Gastroesophageal sphincter (tissue), 4 donors: ENCODE measurements around the gene ARV1. TPM values are rescaled to one million over a fixed set of nuclear protein-coding genes. Genes with fewer than 3 reads are reported as not detected.
"Not testable (repeated sequence)": the region's sequence is repeated elsewhere in the genome, so short reads cannot be mapped to it uniquely, and the experiment has no call there.

Experiments
- ATAC-seq: fragments of 150-250 bp; one replicate; pipeline ENCODE4 v1.9.1; 2016; ENCODE audit warnings: mild to moderate bottlenecking, moderate library complexity
- H3K27ac ChIP-seq, 4 donors: fragments of 200-600 bp; sonication (generic) in 3 of 4; 1 replicate in 3 of 4; 2 replicates in 1 of 4; pipeline ENCODE4 v1.5.1; 2016 to 2019
- H3K27me3 ChIP-seq: fragments of 200-600 bp; sonication (generic); one replicate; pipeline ENCODE4 v1.5.1; 2019
- H3K36me3 ChIP-seq, 2 donors: fragments of 200-600 bp; sonication (generic); one replicate each; pipeline ENCODE4 v1.5.1; 2019; ENCODE audit warnings: control low read depth in 1 of 2
- H3K4me1 ChIP-seq, 3 donors: fragments of 200-600 bp; sonication (generic); 1 replicate in 2 of 3; 2 replicates in 1 of 3; pipeline ENCODE4 v1.5.1; 2016 to 2019; ENCODE audit warnings: control low read depth in 2 of 3
- H3K4me3 ChIP-seq, 2 donors: fragments of 200-600 bp; sonication (generic); one replicate each; pipeline ENCODE4 v1.5.1; 2019; ENCODE audit warnings: mild to moderate bottlenecking in 1 of 2, moderate library complexity in 1 of 2
- H3K9me3 ChIP-seq, 3 donors: fragments of 200-600 bp; sonication (generic); one replicate each; pipeline ENCODE4 v1.5.1; 2017 to 2019; ENCODE audit warnings: control low read depth in 2 of 3
- CTCF ChIP-seq, 4 experiments: fragments of 200-600 bp in 2 of 4; fragments of 450-650 bp in 2 of 4; sonication (generic) in 1 of 4; IDR thresholded peaks; one replicate each; pipeline ENCODE4 v1.5.1; 2017 to 2019; ENCODE audit warnings: antibody characterized with exemption in 4 of 4, mild to moderate bottlenecking in 2 of 4, moderate library complexity in 2 of 4
- EP300 ChIP-seq: sonication (generic); formaldehyde crosslinking; IDR thresholded peaks from one replicate; pipeline ENCODE4 v1.6.1; 2017; ENCODE audit warnings: antibody characterized with exemption, mild to moderate bottlenecking
- POLR2A ChIP-seq, 2 donors: fragments of 450-650 bp; IDR thresholded peaks; one replicate each; pipeline ENCODE4 v1.6.1; 2017; ENCODE audit warnings: antibody characterized with exemption in 2 of 2, mild to moderate bottlenecking in 2 of 2, moderate library complexity in 1 of 2
- POLR2AphosphoS5 ChIP-seq: sonication (generic); formaldehyde crosslinking; IDR thresholded peaks from one replicate; pipeline ENCODE4 v1.6.1; 2017; ENCODE audit warnings: antibody characterized with exemption
- WGBS, 2 donors: methylation state at CpG; one replicate each; pipeline ENCODE4 v1.1.5; 2018; ENCODE audit warnings: low coverage in 1 of 2; 5-methylcytosine and 5-hydroxymethylcytosine counted together
- total RNA-seq, 4 donors: library from RNA; depleted of rRNA; stranded (reverse); fragments of >200 nt; gene quantifications; one replicate each; pipeline ENCODE4 v1.1.0, GENCODE V29; 2016

Gene ARV1
- total RNA-seq, 4 donors from 2014 or later, result 10.5 to 37.4 (median 20.5) TPM

GRCh38 chr1:231027971-231028370 is 49.1 kb downstream of the ARV1 start:
- whole genome bisulfite sequencing, 2 donors, result 89% methylated on average over 5 of the region's 10 CpGs; no CpG with 5 or more reads in 1 of the 2 donors
- Histone ChIP-seq H3K27ac (no peak overlapping the region), H3K4me1 (no peaks in the 10 kb centered on the region), H3K9me3 (no peaks in the 10 kb centered on the region), H3K36me3 (no peaks in the 10 kb centered on the region), H3K27me3 (peaks cover 8% of the 10 kb centered on the region), H3K4me3 (no peak overlapping the region)
- no peak for ATAC-seq
- no peak for TF ChIP-seq EP300
- no peak for TF ChIP-seq POLR2A (IDR thresholded peaks at IDR 0.05)
- no peak for TF ChIP-seq POLR2AphosphoS5
- no peak for TF ChIP-seq CTCF (IDR thresholded peaks at IDR 0.05)

DNA sequence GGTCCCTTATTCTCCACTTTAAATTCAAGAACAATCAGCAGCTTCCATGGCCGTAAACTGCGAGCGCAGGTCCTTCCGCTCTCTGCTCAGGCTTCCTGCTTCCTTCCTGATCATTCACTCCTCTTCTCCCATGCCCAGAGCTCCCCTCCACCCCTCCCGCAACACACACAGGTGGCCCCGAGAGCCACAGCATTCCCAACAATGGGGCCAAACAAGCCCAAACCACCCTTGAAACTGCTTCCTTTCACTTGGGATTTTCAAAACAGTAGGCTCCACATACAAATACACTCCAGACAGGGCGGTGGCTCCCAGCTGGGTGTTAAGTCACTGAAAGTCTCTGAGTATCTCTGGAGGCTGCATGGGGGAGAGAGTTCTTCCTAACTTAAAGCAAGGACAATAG is 49.8 kb downstream of the ARV1 start:
- 97 to 100% methylated on average over 1 to 7 of the region's 7 CpGs for WGBS, 2 donors
- ATAC-seq, result peak; percentile 48
- Histone ChIP-seq H3K4me3 (no peak overlapping the region), H3K27ac (peak overlapping the region in 1 of 4 donors; percentile 0), H3K36me3 (no peaks in the 10 kb centered on the region), H3K9me3 (no peaks in the 10 kb centered on the region), H3K27me3 (peaks cover 12% of the 10 kb centered on the region), H3K4me1 (no peaks in the 10 kb centered on the region)
- TF ChIP-seq POLR2A (IDR thresholded peaks at IDR 0.05) (no peak), CTCF (IDR thresholded peaks at IDR 0.05) (no peak)

DNA sequence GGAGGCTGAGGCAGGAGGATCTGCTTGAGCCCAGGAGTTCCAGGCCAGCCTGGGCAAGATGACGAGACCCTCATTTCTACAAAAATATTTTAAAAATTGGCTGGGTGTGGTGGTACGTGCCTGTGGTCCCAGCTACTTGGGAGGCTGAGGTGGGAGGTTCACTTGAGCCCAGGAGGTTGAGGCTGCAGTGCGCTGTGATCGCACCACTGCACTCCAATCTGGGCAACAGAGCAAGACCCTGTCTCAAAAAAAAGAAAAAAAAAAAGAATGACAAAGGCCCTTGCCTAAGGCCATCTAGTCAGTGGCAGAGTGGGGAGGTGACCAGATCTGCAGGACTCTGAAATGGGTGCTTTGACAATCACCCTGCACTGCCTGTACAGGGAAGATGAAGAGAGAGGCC is 50.4 kb downstream of the ARV1 start:
- not testable (repeated sequence) for H3K9me3 ChIP-seq, ATAC-seq, H3K4me1 ChIP-seq, H3K27ac ChIP-seq, H3K4me3 ChIP-seq, H3K36me3 ChIP-seq
- WGBS, 2 donors, result 91 to 93% methylated on average over 2 to 3 of the region's 4 CpGs
- peaks cover 12% of the 10 kb centered on the region for H3K27me3 ChIP-seq

GRCh38 chr1:231029841-231030240 is 50.9 kb downstream of the ARV1 start:
- TF ChIP-seq CTCF (IDR thresholded peaks at IDR 0.05), result no peak
- no peak for TF ChIP-seq POLR2AphosphoS5
- TF ChIP-seq POLR2A (IDR thresholded peaks at IDR 0.05), result no peak
- no peak for TF ChIP-seq EP300
- no peak for ATAC-seq
- H3K27ac ChIP-seq, result no peak overlapping the region
- WGBS, 2 donors, result 77 to 89% methylated on average over 4 to 6 of the region's 6 CpGs
- H3K4me1 ChIP-seq, result no peaks in the 10 kb centered on the region
- H3K4me3 ChIP-seq, result no peak overlapping the region
- H3K9me3 ChIP-seq, result no peaks in the 10 kb centered on the region
- peaks cover 12% of the 10 kb centered on the region for H3K27me3 ChIP-seq
- H3K36me3 ChIP-seq, result no peaks in the 10 kb centered on the region

DNA sequence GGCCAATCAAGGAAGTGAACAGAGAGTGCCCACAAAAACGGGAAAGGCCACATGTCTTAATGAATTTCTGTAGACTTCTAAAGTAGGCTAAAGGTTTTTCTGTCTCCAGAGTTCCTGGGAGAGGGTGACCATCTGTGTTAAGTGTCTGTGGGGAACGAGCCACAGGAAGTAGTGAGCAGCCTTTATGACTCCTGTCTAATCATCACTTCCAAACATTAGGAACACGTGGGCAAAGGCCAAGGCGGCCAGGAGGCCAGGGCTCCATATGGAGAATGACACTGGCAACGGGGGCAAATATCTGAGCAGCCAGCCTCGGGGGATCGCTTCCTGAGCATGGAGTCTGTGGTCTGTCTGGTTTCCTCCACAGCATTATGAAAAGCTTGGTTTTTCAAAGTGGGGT is 54.1 kb downstream of the ARV1 start:
- no peak for TF ChIP-seq EP300
- no peak for TF ChIP-seq POLR2A (IDR thresholded peaks at IDR 0.05)
- TF ChIP-seq CTCF (IDR thresholded peaks at IDR 0.05), result no peak
- no peak for TF ChIP-seq POLR2AphosphoS5
- H3K27ac ChIP-seq, result no peak overlapping the region
- 25 to 31% methylated on average over 4 to 5 of the region's 7 CpGs for WGBS, 2 donors
- ATAC-seq, result no peak
- H3K4me3 ChIP-seq, result no peak overlapping the region
- no peaks in the 10 kb centered on the region for H3K9me3 ChIP-seq
- H3K27me3 ChIP-seq, result peaks cover 20% of the 10 kb centered on the region
- no peaks in the 10 kb centered on the region for H3K36me3 ChIP-seq
- H3K4me1 ChIP-seq, result no peaks in the 10 kb centered on the region
